Frontal cortex (tissue), 4 donors: ENCODE measurements around the gene ZIC4. TPM values are rescaled to one million over a fixed set of nuclear protein-coding genes. Genes with fewer than 3 reads are reported as not detected.

ENCODE experiments used
- DNase-seq, 2 donors: peaks; one replicate each; pipeline ENCODE4 v3.0.0; 2012; ENCODE audit warnings: low spot score in 2 of 2
- FAIRE-seq: peaks from 2 replicates; lab custom pipeline; 2012; peaks lifted over from hg19 to GRCh38; lab: Jason Lieb, UNC
- total RNA-seq: library from RNA; depleted of rRNA; stranded (reverse); fragments of >200 nt; gene quantifications from one replicate; pipeline ENCODE4 v1.2.3, GENCODE V29; 2014
- donor health status: control.
- donor health status: control.
- donor health status: control.

The ZIC4 gene
- total RNA-seq, 1 donor from 2014 or later = 2.4 TPM

- FAIRE-seq (no peak), DNase-seq (no peak)
These were observed 11.5 kb downstream of the ZIC4 start for GRCh38 chr3:147394884-147395225.

GRCh38 chr3:147393943-147394883 is 12.1 kb downstream of the ZIC4 start:
- no peak for DNase-seq
- no peak for FAIRE-seq

GRCh38 chr3:147393261-147393942 is 12.9 kb downstream of the ZIC4 start:
- DNase-seq (peak; percentile 58 to 85), FAIRE-seq (no peak)

- no peak for DNase-seq
- no peak for FAIRE-seq
These were observed 13.8 kb downstream of the ZIC4 start for GRCh38 chr3:147392625-147392946.

- FAIRE-seq (no peak), DNase-seq (peak; percentile 77 to 85)
These were observed 14.3 kb downstream of the ZIC4 start for GRCh38 chr3:147391781-147392624.

- FAIRE-seq = no peak
- DNase-seq = no peak
These were observed 15.5 kb downstream of the ZIC4 start for GRCh38 chr3:147390589-147391569.

- no peak for DNase-seq
- FAIRE-seq = no peak
These were observed 16.6 kb downstream of the ZIC4 start for GRCh38 chr3:147389717-147390116.

- DNase-seq (no peak), FAIRE-seq (no peak)
These were observed 17.4 kb downstream of the ZIC4 start for GRCh38 chr3:147388700-147389580.

GRCh38 chr3:147387885-147388699 is 18.3 kb downstream of the ZIC4 start:
- FAIRE-seq (no peak), DNase-seq (no peak)

- DNase-seq (no peak), FAIRE-seq (no peak)
These were observed 19.0 kb downstream of the ZIC4 start for GRCh38 chr3:147387291-147387884.

- no peak for FAIRE-seq
- DNase-seq = no peak
These were observed 21.0 kb downstream of the ZIC4 start for GRCh38 chr3:147385059-147386012.

GRCh38 chr3:147384210-147385058 is 21.9 kb downstream of the ZIC4 start:
- FAIRE-seq = no peak
- DNase-seq = no peak

- DNase-seq = no peak
- no peak for FAIRE-seq
These were observed 22.7 kb downstream of the ZIC4 start for GRCh38 chr3:147383617-147384016.

- no peak for DNase-seq
- no peak for FAIRE-seq
These were observed 24.7 kb downstream of the ZIC4 start for GRCh38 chr3:147381596-147381995.

- DNase-seq (no peak), FAIRE-seq (no peak)
These were observed 25.4 kb downstream of the ZIC4 start for GRCh38 chr3:147380977-147381376.
